ENCODE measurements around the gene TAMALIN. TPM values are rescaled to one million over a fixed set of nuclear protein-coding genes. Genes with fewer than 3 reads are reported as not detected.

Gene TAMALIN
- 2.5 and 2.7 TPM in 2 replicates for total RNA-seq (2012; rRNA removed)
- polyA plus RNA-seq (2012; rRNA removed): 5.3 and 5.9 TPM in 2 replicates
- 6.4 and 9.7 TPM in 2 replicates for polyA plus RNA-seq (2012; cell fraction: cytosol; rRNA removed)
- 20.2 and 22.8 TPM in 2 replicates for polyA plus RNA-seq (2012; cell fraction: nucleus; rRNA removed; ENCODE audit: low replicate concordance)
- percentile 56 among the genes with signal in this experiment for Bru-seq, nascent RNA
- percentile 60 among the genes with signal in this experiment for BruChase-seq, experiment 1, labeled RNA remaining after a 6-hour chase
- percentile 56 among the genes with signal in this experiment for BruChase-seq, experiment 2, labeled RNA remaining after a 2-hour chase
- long read RNA-seq, transcript GRASP-201 (8 exons, 1,933 nt): major isoform, 7 of 11 reads
- long read RNA-seq, partial matches to known transcripts: 0 of 11 reads
- long read RNA-seq, other reads (novel, unspliced or antisense): 4 of 11 reads

- WGBS, 2 experiments (ENCODE audit: extremely low coverage in 2 of 2, insufficient read length in 1 of 2): 1% methylated on average over 20 of the region's 60 CpGs; no CpG with 5 or more reads in 1 of the 2 experiments
- H3K14ac ChIP-seq (replicated peaks; ENCODE audit: low read depth, low read length): peak within 1 kb of the TSS; percentile 36
- H2BK15ac ChIP-seq (ENCODE audit: low read depth, low read length): no peak within 1 kb of the TSS
- TF ChIP-seq POLR2A (IDR thresholded peaks at IDR 0.05; ENCODE audit: low read depth, low read length) (peak; percentile 88), CTCF (conservative IDR thresholded peaks at IDR 0.05; ENCODE audit: low read depth, low read length) (no peak), CEBPB (IDR thresholded peaks at IDR 0.05; ENCODE audit: low read depth, low read length) (no peak), MAZ (IDR thresholded peaks at IDR 0.05; ENCODE audit: borderline replicate concordance, low read depth, low read length) (peak; percentile 31; the same call in 1 of the 2 replicates)
- H3K79me1 ChIP-seq (ENCODE audit: low read depth in 1 of 2, low read length in 2 of 2): peaks cover 3 to 36% of the 10 kb centered on the region in 2 experiments; a peak in 3 of 4 replicates
- peak within 1 kb of the TSS; percentile 30 for H3K27ac ChIP-seq (ENCODE audit: insufficient read depth, low read length)
- H3K4me3 ChIP-seq (ENCODE audit: insufficient read depth, low read depth, low read length): peak within 1 kb of the TSS; percentile 59
- intact Hi-C loops (cut with micrococcal nuclease): no loop called here
- dilution Hi-C loops (cut with HindIII; ENCODE audit: low sequenced_read_pairs, unreplicated experiment): no loop called here
- H3K4ac ChIP-seq (ENCODE audit: low read depth, low read length): peak within 1 kb of the TSS; percentile 33; the same call in 1 of the 2 replicates
- H2BK120ac ChIP-seq (ENCODE audit: low read depth, low read length): 0 out of 2 replicates have a peak within 1 kb of the TSS, but pooled peaks have one; percentile 19
- no peaks in the 10 kb centered on the region for H3K27me3 ChIP-seq (ENCODE audit: control insufficient read depth, insufficient read depth, low read length)
- H2AK9ac ChIP-seq (replicated peaks; ENCODE audit: low read depth, low read length, poor library complexity): peak within 1 kb of the TSS; percentile 87
- H3K9me1 ChIP-seq (ENCODE audit: insufficient read depth, low read length): peaks cover 21% of the 10 kb centered on the region
- H2BK5ac ChIP-seq (ENCODE audit: low read depth, low read length, poor library complexity, severe bottlenecking): no peak within 1 kb of the TSS
- no peak within 1 kb of the TSS; the same call in 1 of the 2 replicates for H4K5ac ChIP-seq (ENCODE audit: low read depth, low read length)
- ChIA-PET POLR2A (ENCODE audit: unreplicated experiment) (interaction anchor here (0.5 to 0.8 kb wide), 6 partner anchors 11 to 78 kb away, joined by 3 to 4 read pairs (median 3); no protein-coding TSS in a partner anchor), CTCF (interaction anchor here (7.8 kb wide), 1 partner anchor 16 kb away, joined by 128 read pairs; no protein-coding TSS in a partner anchor)
- ATAC-seq (ENCODE audit: low read depth) (peak; percentile 68), DNase-seq (peak; percentile 53)
- H3K4me1 ChIP-seq (ENCODE audit: control insufficient read depth, insufficient read depth, low read length): peaks cover 18% of the 10 kb centered on the region
- peak within 1 kb of the TSS; percentile 74 for H3K9ac ChIP-seq (ENCODE audit: low read depth, low read length)
- no peaks in the 10 kb centered on the region for H3K9me3 ChIP-seq (ENCODE audit: control insufficient read depth, insufficient read depth, low read length)
- peak within 1 kb of the TSS; percentile 48 for H2AK5ac ChIP-seq (ENCODE audit: low read depth, low read length)
- no peak within 1 kb of the TSS for H3K56ac ChIP-seq (ENCODE audit: extremely low read depth, insufficient read depth, low read length)
- H3K36me3 ChIP-seq (ENCODE audit: control insufficient read depth, insufficient read depth, low read length): peaks cover 10% of the 10 kb centered on the region; the same call in 1 of the 2 replicates
- H3K18ac ChIP-seq (ENCODE audit: low read depth, low read length): no peak within 1 kb of the TSS; the same call in 1 of the 2 replicates
- in situ Hi-C loops (cut with MboI; ENCODE audit: low sequenced_read_pairs): no loop called here
- peak within 1 kb of the TSS; percentile 73 for H3K23ac ChIP-seq (ENCODE audit: low read depth, low read length)
- peak within 1 kb of the TSS in 1 of 2 experiments; percentile 43; a peak in 1 of 4 replicates for H4K8ac ChIP-seq (ENCODE audit: low read depth in 2 of 2, low read length in 2 of 2)
- H2AFZ ChIP-seq (replicated peaks; ENCODE audit: low read length, poor library complexity): peak within 1 kb of the TSS; percentile 90
- H3K4me2 ChIP-seq (ENCODE audit: low read depth, low read length): peak within 1 kb of the TSS; percentile 69
- H4K20me1 ChIP-seq (ENCODE audit: insufficient read depth, low read length): no peaks in the 10 kb centered on the region; the same call in 1 of the 2 replicates
- no peak within 1 kb of the TSS; the same call in 1 of the 2 replicates for H4K91ac ChIP-seq (ENCODE audit: insufficient read depth, low read depth, low read length)
- H2BK20ac ChIP-seq (ENCODE audit: low read depth, low read length): no peak within 1 kb of the TSS; the same call in 1 of the 2 replicates
- BruUV-seq (replicated peaks): no TSS peak
These were observed at the start of gene TAMALIN for GRCh38 chr12:52006726-52007157. TSS of gene TAMALIN (plus strand) at chr12:52006946. CDS start at chr12:52007020, 74 bp downstream.
